Calu3 (cell line): ENCODE measurements around the gene CAPZA2. TPM values are rescaled to one million over a fixed set of nuclear protein-coding genes. Genes with fewer than 3 reads are reported as not detected.
"Not testable (repeated sequence)": the region's sequence is repeated elsewhere in the genome, so short reads cannot be mapped to it uniquely, and the experiment has no call there.

Source experiments
- BruUV-seq: library from RNA; stranded (reverse); fragments of 400-500 nt; replicated peaks from 2 replicates; lab custom pipeline; 2021; lab: Mats Ljungman, UMichigan
- CTCF ChIA-PET: fragments of 300-600 bp; sonication (Branson Sonifier 250); formaldehyde crosslinking; loops from one replicate; lab custom pipeline; 2022; ENCODE audit warnings: antibody characterized with exemption; lab: Charles Lee
- DNase-seq: peaks from one replicate; pipeline ENCODE4 v3.0.0; 2022
- H3K27ac Mint-ChIP-seq: one replicate; pipeline ENCODE4 v1.8.0; 2022; ENCODE audit warnings: mixed read lengths; ENCODE audit not compliant: unreplicated experiment
- H3K27me3 Mint-ChIP-seq: one replicate; pipeline ENCODE4 v1.8.0; 2022; ENCODE audit warnings: mixed read lengths; ENCODE audit not compliant: unreplicated experiment
- H3K36me3 Mint-ChIP-seq: one replicate; pipeline ENCODE4 v1.8.0; 2022; ENCODE audit warnings: mild to moderate bottlenecking, moderate library complexity, mixed read lengths; ENCODE audit not compliant: insufficient read depth, unreplicated experiment
- H3K4me1 Mint-ChIP-seq: one replicate; pipeline ENCODE4 v1.8.0; 2022; ENCODE audit warnings: mild to moderate bottlenecking, low read depth, mixed read lengths; ENCODE audit not compliant: unreplicated experiment
- H3K4me3 Mint-ChIP-seq: one replicate; pipeline ENCODE4 v1.8.0; 2022; ENCODE audit warnings: mild to moderate bottlenecking, low read depth, moderate library complexity, mixed read lengths; ENCODE audit not compliant: unreplicated experiment
- H3K9me3 Mint-ChIP-seq: one replicate; pipeline ENCODE4 v1.8.0; 2022; ENCODE audit warnings: low read depth, mixed read lengths; ENCODE audit not compliant: unreplicated experiment
- intact Hi-C: fragments of 100-400 bp; cut with micrococcal nuclease; formaldehyde crosslinking; loops from one replicate; pipeline ENCODE4 v1.10.0; 2022; ENCODE audit not compliant: unreplicated experiment
- total RNA-seq: library from RNA; stranded (reverse); gene quantifications from 2 replicates; pipeline ENCODE4 v1.2.3, GENCODE V29; 2022
- TF ChIP-seq, protein P1 (sequence below): fragments of 200-600 bp; IDR thresholded peaks from one replicate; pipeline ENCODE4 v1.8.0; 2022; ENCODE audit warnings: antibody characterized with exemption; ENCODE audit not compliant: unreplicated experiment

The CAPZA2 gene
- total RNA-seq, 1 experiment from 2014 or later = 209 TPM

- TF ChIP-seq, protein P1, sequence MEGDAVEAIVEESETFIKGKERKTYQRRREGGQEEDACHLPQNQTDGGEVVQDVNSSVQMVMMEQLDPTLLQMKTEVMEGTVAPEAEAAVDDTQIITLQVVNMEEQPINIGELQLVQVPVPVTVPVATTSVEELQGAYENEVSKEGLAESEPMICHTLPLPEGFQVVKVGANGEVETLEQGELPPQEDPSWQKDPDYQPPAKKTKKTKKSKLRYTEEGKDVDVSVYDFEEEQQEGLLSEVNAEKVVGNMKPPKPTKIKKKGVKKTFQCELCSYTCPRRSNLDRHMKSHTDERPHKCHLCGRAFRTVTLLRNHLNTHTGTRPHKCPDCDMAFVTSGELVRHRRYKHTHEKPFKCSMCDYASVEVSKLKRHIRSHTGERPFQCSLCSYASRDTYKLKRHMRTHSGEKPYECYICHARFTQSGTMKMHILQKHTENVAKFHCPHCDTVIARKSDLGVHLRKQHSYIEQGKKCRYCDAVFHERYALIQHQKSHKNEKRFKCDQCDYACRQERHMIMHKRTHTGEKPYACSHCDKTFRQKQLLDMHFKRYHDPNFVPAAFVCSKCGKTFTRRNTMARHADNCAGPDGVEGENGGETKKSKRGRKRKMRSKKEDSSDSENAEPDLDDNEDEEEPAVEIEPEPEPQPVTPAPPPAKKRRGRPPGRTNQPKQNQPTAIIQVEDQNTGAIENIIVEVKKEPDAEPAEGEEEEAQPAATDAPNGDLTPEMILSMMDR = no peak
- H3K27ac Mint-ChIP-seq = no peak overlapping the region
- no peaks in the 10 kb centered on the region for H3K36me3 Mint-ChIP-seq
- no peak overlapping the region for H3K4me3 Mint-ChIP-seq
- H3K4me1 Mint-ChIP-seq = peaks cover 9% of the 10 kb centered on the region
- intact Hi-C loops = no loop called here
- peaks cover 18% of the 10 kb centered on the region for H3K27me3 Mint-ChIP-seq
- no TSS peak for BruUV-seq
- DNase-seq = no peak
- CTCF ChIA-PET = interaction anchor here (1.6 kb wide), 1 partner anchor 191 kb away, joined by 4 read pairs; no protein-coding TSS in a partner anchor
- no peaks in the 10 kb centered on the region for H3K9me3 Mint-ChIP-seq
Observed at GRCh38 chr7:116933465-116933864, 71.1 kb downstream of the CAPZA2 start.

DNA sequence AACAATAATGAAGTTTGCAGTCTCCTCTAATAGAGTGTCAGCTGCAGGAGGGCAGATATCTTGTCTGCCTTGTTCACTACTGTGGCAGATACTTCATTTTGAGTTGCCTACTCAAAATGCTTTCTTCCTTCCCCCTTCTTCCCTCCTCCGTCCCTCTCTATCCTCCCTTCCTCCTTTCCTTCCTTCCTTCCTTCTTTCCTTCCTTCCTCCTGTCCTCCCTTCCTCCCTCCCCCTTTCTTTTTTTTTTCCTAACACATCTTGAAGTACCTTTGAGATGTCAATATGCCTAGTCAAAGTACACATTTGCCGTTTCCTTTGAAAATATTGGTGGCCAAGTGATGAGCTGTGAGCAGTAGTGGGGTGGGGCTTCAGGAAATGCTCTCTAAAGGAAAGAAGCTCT lies 72.2 kb downstream of the CAPZA2 start:
- H3K9me3 Mint-ChIP-seq = no peaks in the 10 kb centered on the region
- no peak overlapping the region for H3K27ac Mint-ChIP-seq
- no peak for DNase-seq
- TF ChIP-seq, protein P1 = no peak
- intact Hi-C loops = no loop called here
- CTCF ChIA-PET = interaction anchor here (1.2 kb wide), 1 partner anchor 10 kb away, joined by 3 read pairs; no protein-coding TSS in a partner anchor
- no peaks in the 10 kb centered on the region for H3K36me3 Mint-ChIP-seq
- H3K4me3 Mint-ChIP-seq = no peak overlapping the region
- H3K27me3 Mint-ChIP-seq = peaks cover 18% of the 10 kb centered on the region
- no TSS peak for BruUV-seq
- H3K4me1 Mint-ChIP-seq = peaks cover 9% of the 10 kb centered on the region

GRCh38 chr7:116936844-116937243 lies 74.5 kb downstream of the CAPZA2 start:
- BruUV-seq, intact Hi-C loops, H3K36me3 Mint-ChIP-seq, DNase-seq, H3K27ac Mint-ChIP-seq, CTCF ChIA-PET, H3K9me3 Mint-ChIP-seq, H3K4me1 Mint-ChIP-seq, H3K4me3 Mint-ChIP-seq: not testable (repeated sequence)
- H3K27me3 Mint-ChIP-seq = peaks cover 18% of the 10 kb centered on the region

DNA sequence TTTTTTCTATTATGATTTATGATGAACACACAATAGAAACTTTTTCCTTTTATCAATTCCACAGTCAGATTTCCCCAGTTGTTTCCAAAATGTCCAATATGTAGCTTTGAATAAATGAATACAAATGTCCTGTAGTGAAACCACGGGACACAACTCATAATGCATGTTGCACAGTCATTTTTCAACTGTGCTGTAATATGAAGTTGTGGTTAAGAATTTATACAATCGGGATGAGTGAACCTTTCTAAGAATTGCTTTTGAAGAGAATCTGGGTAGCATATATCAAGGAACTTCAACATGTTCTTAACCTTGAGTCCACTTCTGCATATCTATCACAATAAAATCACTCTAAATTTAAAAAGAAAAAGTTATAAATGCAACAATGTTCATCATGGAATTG lies 76.3 kb downstream of the CAPZA2 start:
- intact Hi-C loops = no loop called here
- Mint-ChIP-seq H3K36me3 (no peaks in the 10 kb centered on the region), H3K9me3 (no peaks in the 10 kb centered on the region), H3K4me3 (no peak overlapping the region), H3K27ac (no peak overlapping the region), H3K27me3 (peaks cover 18% of the 10 kb centered on the region), H3K4me1 (no peaks in the 10 kb centered on the region)
- no TSS peak for BruUV-seq
- DNase-seq = no peak
- CTCF ChIA-PET = no interaction called here
- TF ChIP-seq, protein P1 = no peak

DNA sequence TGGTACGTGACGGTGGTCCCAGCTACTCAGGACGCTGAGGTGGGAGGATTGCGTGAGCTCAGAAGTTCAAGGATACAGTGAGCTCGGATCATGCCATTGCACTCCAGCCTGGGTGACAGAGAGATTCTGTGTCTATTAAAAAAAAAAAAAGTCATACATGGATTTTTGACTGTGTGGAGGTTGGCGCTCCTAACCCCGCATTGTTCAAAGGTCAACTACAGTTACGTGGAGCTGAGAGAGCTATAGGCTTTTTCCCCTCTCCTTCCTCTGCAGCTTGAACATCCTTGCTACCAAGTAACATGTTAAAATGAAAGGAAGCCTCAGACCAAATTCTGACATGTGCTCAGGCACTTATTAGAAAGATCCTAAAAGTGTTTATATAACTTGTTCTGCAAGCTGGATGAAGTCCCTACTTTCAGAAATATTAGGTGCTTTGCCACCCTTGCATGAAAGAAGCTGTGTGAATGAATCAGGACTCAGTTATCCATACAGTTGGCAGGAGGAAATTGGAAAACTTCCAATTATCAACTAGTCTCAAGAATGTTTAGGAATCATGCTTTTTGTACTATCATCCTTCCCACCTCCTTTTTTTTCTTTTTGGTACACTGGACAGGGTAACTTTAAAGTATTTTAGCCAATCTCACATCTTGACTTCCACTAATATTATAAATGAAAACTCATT lies 78.4 kb downstream of the CAPZA2 start:
- H3K4me1 Mint-ChIP-seq = no peaks in the 10 kb centered on the region
- H3K36me3 Mint-ChIP-seq = no peaks in the 10 kb centered on the region
- DNase-seq = no peak
- H3K4me3 Mint-ChIP-seq = no peak overlapping the region
- H3K27ac Mint-ChIP-seq = no peak overlapping the region
- TF ChIP-seq, protein P1 = no peak
- intact Hi-C loops = no loop called here
- peaks cover 16% of the 10 kb centered on the region for H3K27me3 Mint-ChIP-seq
- BruUV-seq = no TSS peak
- no peaks in the 10 kb centered on the region for H3K9me3 Mint-ChIP-seq
- CTCF ChIA-PET = interaction anchor here (0.7 to 1.0 kb wide), 2 partner anchors 187 to 267 kb away, joined by 4 to 5 read pairs; no protein-coding TSS in a partner anchor
